ENCODE data around the gene BACE2.

GRCh38 chr21:41199123-41199522 is 31.2 kb downstream of the BACE2 start:
- no peak for TF ChIP-seq CTCF (IDR thresholded peaks at IDR 0.05; ENCODE audit: poor library complexity)
- no peak for TF ChIP-seq EZH2 (IDR thresholded peaks at IDR 0.05; ENCODE audit: borderline replicate concordance)
- TF ChIP-seq EZH2phosphoT487 (IDR thresholded peaks at IDR 0.05; ENCODE audit: low read depth, severe bottlenecking, unreplicated experiment) = no peak
